NCI-H1930 (cell line): ENCODE measurements around the gene SNRPD3.
"Not testable (repeated sequence)": the region's sequence is repeated elsewhere in the genome, so short reads cannot be mapped to it uniquely, and the experiment has no call there.

Source experiments
- DNase-seq, 2 experiments: peaks; one replicate each; lab custom pipeline; 2025; lab: John Stamatoyannopoulos, UW

SNRPD3 gene

DNA sequence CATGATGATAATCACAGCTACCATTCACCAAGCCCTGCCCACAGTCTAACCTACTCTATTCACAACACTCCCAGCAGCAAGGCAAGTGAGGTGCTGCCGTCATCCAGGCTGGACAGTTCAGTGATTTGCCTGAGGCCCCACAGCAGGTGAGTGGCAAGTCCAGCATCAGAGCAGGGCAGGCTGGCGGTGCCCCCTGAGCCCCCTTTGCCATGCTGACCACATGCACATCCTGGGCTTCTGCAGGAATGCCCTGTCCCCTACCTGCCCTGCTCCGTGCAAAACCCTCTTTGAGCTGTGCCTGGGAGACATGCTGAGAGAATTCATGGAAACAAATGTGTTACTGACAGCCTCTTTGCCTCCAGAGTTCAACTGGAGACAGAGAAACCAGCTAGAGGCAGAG lies 54.1 kb downstream of the SNRPD3 start:
- DNase-seq = not testable (repeated sequence)

GRCh38 chr22:24614794-24615193 lies 59.0 kb downstream of the SNRPD3 start:
- DNase-seq = not testable (repeated sequence)

- DNase-seq = not testable (repeated sequence)
Measured at GRCh38 chr22:24621244-24621643, 65.4 kb downstream of the SNRPD3 start.

GRCh38 chr22:24622596-24622995 lies 66.8 kb downstream of the SNRPD3 start:
- DNase-seq = not testable (repeated sequence)
